GM19099 (cell line): ENCODE data around the gene SLC39A6.

Experiments
- POLR2A ChIP-seq: IDR thresholded peaks from 3 replicates; pipeline ENCODE4 v1.6.1; 2011; ENCODE audit warnings: low read depth; ENCODE audit not compliant: insufficient read length; ENCODE audit errors: extremely low read depth

Gene SLC39A6

DNA sequence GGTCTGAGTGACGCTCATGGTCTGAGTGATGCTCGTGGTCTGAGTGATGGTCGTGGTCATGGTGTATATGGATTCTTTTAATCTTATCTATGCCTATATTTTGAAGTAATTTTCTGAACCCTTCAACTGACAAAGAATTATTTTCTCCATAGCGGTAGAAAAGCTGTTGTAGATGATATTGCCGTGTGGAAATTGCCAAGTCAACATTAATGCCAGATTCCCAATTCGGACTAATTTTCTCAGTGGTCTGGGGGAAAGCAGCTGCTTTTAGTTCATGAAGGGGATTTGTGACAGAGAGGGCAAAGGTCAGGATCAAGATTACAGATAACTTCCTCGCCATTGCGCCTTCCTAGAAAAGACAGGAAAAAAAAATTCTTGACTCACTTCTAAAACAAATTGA is 2.5 kb downstream of the SLC39A6 start:
- no peak for TF ChIP-seq POLR2A

DNA sequence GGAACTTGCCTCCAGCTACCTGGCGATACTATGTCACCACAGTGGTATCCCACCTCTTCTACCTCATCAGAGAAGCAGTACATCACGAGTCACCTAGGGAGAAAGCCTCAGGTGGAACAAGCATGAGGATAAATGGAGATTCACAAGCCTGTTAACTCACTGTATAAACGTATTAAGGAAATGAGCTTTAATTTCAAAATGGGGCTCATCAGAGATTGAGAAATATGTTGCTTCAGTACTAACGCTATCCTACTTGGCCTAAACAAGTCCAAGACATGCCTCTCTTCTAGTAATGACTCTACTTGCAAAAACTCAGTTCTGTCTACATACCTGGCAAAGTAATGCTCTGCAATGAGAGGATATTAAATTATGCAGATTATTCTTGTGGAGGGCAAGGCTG is 4.3 kb downstream of the SLC39A6 start:
- TF ChIP-seq POLR2A: no peak

DNA sequence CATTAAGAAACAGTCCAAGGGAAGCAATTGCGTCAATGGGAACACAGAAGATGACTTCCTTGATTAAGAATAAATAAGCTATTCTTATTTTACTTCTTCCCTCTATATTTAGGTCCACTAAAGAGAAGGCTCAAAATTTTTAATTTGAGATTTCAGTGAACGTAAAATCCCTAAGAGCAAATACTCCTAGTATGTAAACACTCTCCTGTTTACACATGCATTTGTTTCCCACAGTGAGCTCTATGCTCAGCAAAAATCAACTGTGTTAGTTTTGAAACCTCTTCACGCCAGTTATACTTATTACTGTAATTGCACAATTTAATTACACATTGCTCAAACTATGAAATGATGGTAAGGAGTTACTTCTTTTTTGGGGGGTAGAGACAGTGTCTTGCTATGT is 8.8 kb downstream of the SLC39A6 start:
- no peak for TF ChIP-seq POLR2A

DNA sequence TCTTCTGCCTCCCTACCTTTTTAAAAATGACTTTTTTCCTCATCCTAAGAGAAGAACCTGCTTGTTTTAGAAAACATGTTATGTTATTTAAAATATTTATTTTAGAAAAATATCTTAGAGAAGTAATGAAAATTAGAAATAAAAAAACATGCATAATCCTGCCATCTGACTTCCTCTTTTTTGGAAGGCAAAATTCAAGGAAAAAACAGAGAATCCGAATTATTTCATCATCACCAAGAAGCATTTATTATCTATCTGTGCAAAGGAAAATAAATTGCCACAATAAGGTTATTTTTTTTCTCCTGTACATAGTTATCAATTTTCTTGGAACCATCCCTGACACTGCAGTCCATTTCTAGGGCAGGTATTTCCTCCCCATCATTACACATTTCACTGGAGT is 14.4 kb downstream of the SLC39A6 start:
- no peak for TF ChIP-seq POLR2A

DNA sequence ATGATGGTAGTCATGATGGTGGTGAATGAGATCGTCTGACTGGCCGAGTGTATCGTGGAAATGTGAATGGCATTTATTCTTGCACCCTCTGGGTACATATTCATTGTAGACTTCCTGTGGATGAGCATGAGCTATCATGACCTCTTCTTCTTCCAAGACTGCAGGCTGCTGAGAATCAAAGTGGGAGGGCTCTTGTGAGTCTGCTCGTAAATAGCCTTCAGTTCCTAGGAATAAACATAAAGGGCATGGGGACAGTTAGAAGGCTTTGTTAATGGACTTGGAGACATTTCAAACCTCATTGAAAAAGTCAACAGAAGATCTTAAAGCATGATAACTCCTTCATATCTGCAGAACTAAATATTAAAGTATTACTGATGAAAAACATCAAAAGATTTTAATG is 14.9 kb downstream of the SLC39A6 start:
- no peak for TF ChIP-seq POLR2A

DNA sequence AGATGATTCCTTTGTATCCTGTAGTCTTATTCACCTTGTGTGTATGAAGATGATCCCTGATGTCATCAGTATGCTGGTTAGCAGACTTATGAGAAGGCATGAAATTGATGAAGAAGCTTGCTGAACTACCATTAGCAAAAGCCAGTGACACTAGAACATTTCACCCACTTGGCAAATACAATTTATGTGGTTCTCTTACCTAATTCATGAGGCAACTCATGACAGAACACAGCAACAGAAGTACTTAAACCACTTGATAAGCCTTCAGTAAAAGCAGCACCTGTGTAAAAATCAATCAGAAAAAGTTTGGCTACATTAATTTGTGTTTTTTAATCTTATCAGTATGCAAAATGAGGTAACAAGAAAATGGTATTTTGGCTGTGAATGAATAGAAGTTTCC is 16.8 kb downstream of the SLC39A6 start:
- no peak for TF ChIP-seq POLR2A

DNA sequence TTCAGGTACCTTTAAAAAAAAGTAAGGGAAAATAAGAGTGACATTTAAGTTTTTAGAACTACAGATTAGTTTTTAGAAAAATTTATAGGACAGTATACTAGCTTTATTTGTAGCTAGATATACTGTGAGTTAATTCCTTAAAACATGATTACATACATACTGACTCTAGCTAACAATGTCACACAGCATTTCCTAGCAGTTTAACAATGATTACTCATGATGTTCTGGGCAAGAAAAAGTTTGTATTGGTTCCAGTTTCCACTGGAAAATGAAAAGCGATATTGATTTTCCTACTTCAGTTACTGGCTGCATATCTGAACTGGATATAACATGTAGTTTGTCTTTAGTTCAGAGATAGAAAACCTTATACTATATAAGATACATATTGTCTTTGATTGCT is 19.4 kb downstream of the SLC39A6 start:
- TF ChIP-seq POLR2A: no peak

DNA sequence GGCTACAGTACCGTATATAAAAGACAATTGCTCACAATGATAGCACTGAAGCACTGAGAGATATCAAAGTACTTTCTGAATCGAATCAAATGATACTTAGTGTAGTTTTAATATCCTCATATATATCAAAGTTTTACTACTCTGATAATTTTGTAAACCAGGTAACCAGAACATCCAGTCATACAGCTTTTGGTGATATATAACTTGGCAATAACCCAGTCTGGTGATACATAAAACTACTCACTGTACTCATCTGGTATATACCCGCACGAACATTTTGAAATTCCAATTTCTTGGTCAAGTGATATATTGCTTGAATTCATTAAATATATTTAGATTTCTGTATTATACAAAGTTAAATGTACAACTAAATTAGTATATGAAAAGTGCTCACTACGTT is 20.5 kb downstream of the SLC39A6 start:
- no peak for TF ChIP-seq POLR2A

DNA sequence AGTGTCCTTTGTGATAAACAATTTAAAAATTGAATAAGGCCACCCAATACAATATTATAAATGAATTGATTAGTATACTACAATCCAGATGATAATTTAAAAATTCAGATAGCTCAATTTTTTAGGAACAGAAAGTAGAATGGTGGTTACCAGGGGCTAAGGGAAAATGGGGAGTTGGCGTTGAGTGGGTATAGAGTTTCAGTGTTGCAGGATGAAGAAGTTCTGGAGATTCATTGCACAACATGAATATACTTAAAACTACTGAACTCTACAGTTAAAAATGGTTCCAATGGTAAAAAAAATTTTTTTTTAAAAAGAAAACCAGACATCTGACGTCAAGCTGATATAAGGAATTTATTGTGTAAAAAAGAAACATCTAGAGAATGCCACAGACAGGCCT is 20.9 kb downstream of the SLC39A6 start:
- no peak for TF ChIP-seq POLR2A

DNA sequence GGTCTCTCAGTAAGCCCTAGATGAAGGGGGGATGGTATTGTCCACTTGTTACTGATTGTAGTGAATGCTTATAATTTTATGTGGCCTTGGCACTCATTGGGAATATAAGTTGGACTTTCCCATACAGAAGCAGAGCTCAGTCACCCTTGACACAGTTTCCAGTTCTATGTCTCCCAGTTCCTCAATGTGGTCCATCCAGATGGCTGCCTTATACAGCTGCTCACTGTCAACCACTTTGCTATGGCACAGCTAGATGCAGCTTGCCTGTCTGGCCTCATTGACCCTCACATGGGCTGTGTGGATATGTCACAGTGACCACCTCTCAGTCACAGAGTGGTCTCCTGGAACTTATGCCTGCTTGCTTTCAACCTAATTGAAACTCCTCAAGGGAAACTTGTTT is 21.7 kb downstream of the SLC39A6 start:
- TF ChIP-seq POLR2A: no peak

DNA sequence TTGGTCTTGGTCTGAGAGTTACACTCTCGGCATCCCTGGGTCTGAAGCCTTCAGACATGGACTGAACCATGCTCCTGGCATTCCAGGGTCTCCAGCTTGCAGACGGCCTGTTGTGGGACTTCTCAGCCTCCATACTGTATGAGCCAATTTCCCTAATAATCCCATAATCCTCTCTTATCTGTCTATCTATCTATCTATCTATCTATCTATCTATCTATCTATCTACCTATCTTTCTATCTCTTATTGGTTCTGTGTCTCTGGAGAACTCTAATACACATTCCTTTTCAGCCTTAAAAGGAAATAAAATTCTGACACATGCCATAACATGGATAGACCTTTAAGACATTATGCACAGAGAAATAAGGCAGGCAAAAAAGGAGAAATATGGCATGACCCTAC is 24.4 kb downstream of the SLC39A6 start:
- no peak for TF ChIP-seq POLR2A

DNA sequence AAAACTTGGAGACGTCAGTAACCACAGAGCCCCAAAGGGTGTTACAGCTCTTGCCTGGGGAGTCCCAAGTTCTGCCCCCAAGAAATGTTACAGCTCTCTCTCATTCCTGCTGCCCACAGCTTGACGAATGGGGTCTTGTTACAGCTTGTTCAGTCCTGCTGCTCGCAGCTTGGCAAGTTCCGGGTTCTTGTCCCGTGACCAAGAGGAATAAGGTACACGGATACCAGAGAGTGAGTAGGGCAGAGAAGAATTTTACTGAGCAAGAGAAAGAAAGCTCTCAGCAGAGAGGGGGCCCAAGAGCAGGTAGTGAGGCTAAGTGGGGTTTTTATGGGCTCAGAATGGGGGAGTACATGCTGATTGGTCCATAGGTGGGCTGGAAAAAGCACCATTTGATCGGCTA is 27.2 kb downstream of the SLC39A6 start:
- no peak for TF ChIP-seq POLR2A

DNA sequence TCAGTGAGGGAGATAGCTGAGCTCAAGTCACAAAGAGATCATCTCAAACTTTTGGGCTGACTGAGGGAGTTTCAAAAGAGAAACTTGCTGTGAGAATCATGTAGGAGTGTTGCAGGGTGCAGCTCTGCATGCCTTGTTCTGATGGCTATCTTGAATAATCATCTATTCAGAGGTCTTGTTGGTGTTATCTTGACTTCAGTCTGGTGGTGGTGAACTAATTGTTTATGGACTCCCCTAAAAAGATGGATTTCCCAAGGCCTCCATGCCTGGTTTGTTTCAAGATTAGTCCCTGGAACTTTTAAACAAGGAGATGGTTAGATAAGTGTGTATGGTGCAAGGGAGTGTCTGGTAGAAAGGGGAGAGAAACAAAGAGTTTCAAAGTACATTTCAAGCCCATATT is 29.8 kb downstream of the SLC39A6 start:
- no peak for TF ChIP-seq POLR2A

DNA sequence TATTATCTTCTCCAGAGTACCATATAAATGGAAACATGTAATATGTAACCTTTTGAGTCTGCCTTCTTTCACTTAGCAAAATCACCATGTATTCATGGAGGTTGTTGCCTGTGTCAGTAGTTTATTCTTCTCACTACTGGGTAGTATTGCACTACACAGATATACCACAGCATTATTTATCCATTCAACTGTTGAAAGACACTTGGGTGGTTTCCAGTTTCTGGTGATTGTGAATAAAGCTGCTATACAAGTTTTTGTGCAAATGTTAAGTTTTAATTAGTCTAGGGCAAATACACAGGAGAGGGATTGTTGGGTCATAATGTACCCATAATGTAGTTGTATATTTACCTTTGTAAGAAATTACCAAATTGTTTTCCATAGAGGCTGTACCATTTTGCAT is 32.2 kb downstream of the SLC39A6 start:
- no peak for TF ChIP-seq POLR2A

DNA sequence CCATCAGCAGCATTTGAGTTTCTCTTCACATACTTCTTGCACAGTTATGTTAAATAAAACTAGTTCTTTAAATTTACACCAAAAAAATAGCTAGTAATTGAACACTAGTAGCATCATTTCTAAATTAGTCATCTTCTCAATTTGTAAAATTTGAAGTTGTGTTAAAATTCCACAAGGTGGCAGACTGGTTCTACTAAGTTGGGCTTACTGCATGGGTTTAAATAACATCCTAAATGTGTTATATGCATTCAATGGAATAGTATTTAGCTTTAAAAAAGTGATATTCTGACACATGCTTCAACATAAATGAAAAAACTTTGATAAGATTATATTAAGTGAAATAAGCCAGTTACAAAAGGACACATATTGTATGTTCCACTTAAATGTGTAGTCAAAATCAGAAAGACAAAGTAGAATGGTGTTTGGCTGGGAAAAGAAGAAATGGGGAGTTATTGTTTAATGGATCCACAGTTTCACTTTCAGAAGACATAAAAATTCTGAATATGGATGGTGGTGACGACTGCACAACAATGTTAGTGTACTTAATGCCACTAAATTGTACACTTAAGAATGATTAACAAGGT is 33.1 kb downstream of the SLC39A6 start:
- no peak for TF ChIP-seq POLR2A

DNA sequence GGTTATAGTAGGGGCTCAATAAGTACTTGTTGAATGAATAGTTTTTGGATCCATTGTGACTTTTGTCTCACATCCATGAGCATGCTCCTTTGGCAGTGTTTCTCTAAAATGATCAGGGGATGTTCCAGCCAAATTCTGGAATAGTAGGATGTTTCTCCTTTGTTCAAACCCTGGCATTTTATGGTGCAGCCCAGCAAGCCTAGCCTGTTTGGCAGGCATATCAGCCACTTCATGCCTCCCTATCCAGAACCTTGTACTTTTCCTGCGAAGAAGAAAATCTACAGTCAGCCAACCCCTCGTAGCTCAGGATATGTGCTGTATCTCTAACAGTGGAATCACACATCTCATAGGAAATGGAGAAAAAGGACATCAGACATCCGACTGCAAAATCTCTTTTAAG is 34.7 kb downstream of the SLC39A6 start:
- no peak for TF ChIP-seq POLR2A

DNA sequence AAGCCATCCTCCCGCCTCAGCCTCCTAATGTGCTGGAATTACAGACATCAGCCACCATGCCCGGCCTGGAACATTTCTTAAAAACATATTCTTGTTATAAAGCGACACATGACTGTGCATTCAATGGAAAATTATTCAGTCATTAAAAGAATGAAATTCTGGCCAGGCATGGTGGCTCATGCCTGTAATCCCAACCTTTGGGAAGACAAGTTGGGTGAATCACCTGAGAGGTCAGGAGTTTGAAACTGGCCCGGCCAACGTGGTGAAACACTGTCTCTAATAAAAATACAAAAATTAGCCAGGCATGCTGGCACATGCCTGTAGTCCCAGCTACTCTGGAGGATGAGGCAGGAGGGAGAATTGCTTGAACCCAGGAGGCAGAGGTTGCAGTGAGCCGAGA is 40.1 kb downstream of the SLC39A6 start:
- no peak for TF ChIP-seq POLR2A
